H9 (cell line): ENCODE measurements around the gene HMGB1. TPM values are rescaled to one million over a fixed set of nuclear protein-coding genes. Genes with fewer than 3 reads are reported as not detected.
A peak's percentile ranks its signal among the peaks of the same experiment; 100 is the strongest.

ENCODE experiments used
- DNase-seq: peaks from one replicate; pipeline ENCODE4 v3.0.0-alpha.2; 2017
- H2AFZ ChIP-seq: one replicate; pipeline ENCODE4 v1.6.1; 2013; ENCODE audit warnings: mild to moderate bottlenecking, low read length, control low read depth, moderate library complexity
- H2AK5ac ChIP-seq: 2 replicates; pipeline ENCODE4 v1.6.1; 2013; ENCODE audit warnings: low read length, control low read depth, mixed read lengths; ENCODE audit not compliant: insufficient read length
- H2BK120ac ChIP-seq: one replicate; pipeline ENCODE4 v1.6.1; 2013; ENCODE audit warnings: low read depth, mild to moderate bottlenecking, low read length, control low read depth, inconsistent platforms; ENCODE audit not compliant: poor library complexity, severe bottlenecking
- H2BK12ac ChIP-seq: 2 replicates; pipeline ENCODE4 v1.6.1; 2013; ENCODE audit warnings: low read length, control low read depth, mixed read lengths, low read depth; ENCODE audit not compliant: insufficient read length
- H2BK15ac ChIP-seq: 2 replicates; pipeline ENCODE4 v1.6.1; 2013; ENCODE audit warnings: low read depth, low read length, control low read depth
- H2BK20ac ChIP-seq: one replicate; pipeline ENCODE4 v1.6.1; 2013; ENCODE audit warnings: low read depth, mild to moderate bottlenecking, low read length, control low read depth, inconsistent platforms; ENCODE audit not compliant: poor library complexity, severe bottlenecking
- H2BK5ac ChIP-seq: 2 replicates; pipeline ENCODE4 v1.6.1; 2013; ENCODE audit warnings: low read length, control low read depth, mixed read lengths; ENCODE audit not compliant: insufficient read length
- H3K14ac ChIP-seq: 2 replicates; pipeline ENCODE4 v1.6.1; 2013; ENCODE audit warnings: low read length, control low read depth; ENCODE audit not compliant: insufficient read depth
- H3K18ac ChIP-seq: 2 replicates; pipeline ENCODE4 v1.6.1; 2013; ENCODE audit warnings: low read depth, mild to moderate bottlenecking, mixed read lengths, low read length, control low read depth; ENCODE audit not compliant: insufficient read length
- H3K23ac ChIP-seq: 2 replicates; pipeline ENCODE4 v1.6.1; 2013; ENCODE audit warnings: low read length, control low read depth, mixed read lengths, low read depth; ENCODE audit not compliant: insufficient read length
- H3K23me2 ChIP-seq: 2 replicates; pipeline ENCODE4 v1.6.1; 2013; ENCODE audit warnings: low read depth, mild to moderate bottlenecking, mixed read lengths, low read length, control low read depth; ENCODE audit not compliant: insufficient read length, poor library complexity, severe bottlenecking
- H3K27ac ChIP-seq: 2 replicates; pipeline ENCODE4 v1.5.1; 2013; ENCODE audit warnings: low read length, control low read depth, mixed read lengths, low read depth; ENCODE audit not compliant: insufficient read length
- H3K27me3 ChIP-seq: 2 replicates; pipeline ENCODE4 v1.6.1; 2013; ENCODE audit warnings: low read length, control low read depth, inconsistent platforms; ENCODE audit not compliant: insufficient read depth
- H3K4ac ChIP-seq: 2 replicates; pipeline ENCODE4 v1.6.1; 2013; ENCODE audit warnings: low read depth, mild to moderate bottlenecking, control low read depth, inconsistent platforms, low read length, moderate library complexity
- H3K4me1 ChIP-seq: 2 replicates; pipeline ENCODE4 v1.6.1; 2013; ENCODE audit warnings: low read length, control low read depth, inconsistent platforms; ENCODE audit not compliant: insufficient read depth
- H3K4me2 ChIP-seq: 2 replicates; pipeline ENCODE4 v1.6.1; 2013; ENCODE audit warnings: low read length, control low read depth, mixed read lengths; ENCODE audit not compliant: insufficient read length, insufficient read depth
- H3K56ac ChIP-seq: 2 replicates; pipeline ENCODE4 v1.6.1; 2013; ENCODE audit warnings: low read depth, mild to moderate bottlenecking, mixed read lengths, low read length, control low read depth; ENCODE audit not compliant: insufficient read length
- H3K79me1 ChIP-seq: 2 replicates; pipeline ENCODE4 v1.6.1; 2013; ENCODE audit warnings: low read depth, mild to moderate bottlenecking, moderate library complexity, low read length, control low read depth, inconsistent platforms; ENCODE audit not compliant: insufficient read depth, poor library complexity, severe bottlenecking
- H3K79me2 ChIP-seq: 2 replicates; pipeline ENCODE4 v1.6.1; 2013; ENCODE audit warnings: low read length, control low read depth, inconsistent platforms; ENCODE audit not compliant: insufficient read depth
- H3K9ac ChIP-seq: 2 replicates; pipeline ENCODE4 v1.6.1; 2013; ENCODE audit warnings: low read length, control low read depth, mixed read lengths; ENCODE audit not compliant: insufficient read length; ENCODE audit errors: extremely low read depth
- H3K9me3 ChIP-seq: one replicate; pipeline ENCODE4 v1.6.1; 2013; ENCODE audit warnings: low read depth, low read length, inconsistent platforms; ENCODE audit not compliant: control insufficient read depth
- H3T11ph ChIP-seq: one replicate; pipeline ENCODE4 v1.6.1; 2013; ENCODE audit warnings: mild to moderate bottlenecking, low read length, control low read depth, inconsistent platforms
- H4K20me1 ChIP-seq: one replicate; pipeline ENCODE4 v1.6.1; 2013; ENCODE audit not compliant: control insufficient read depth, insufficient read length, insufficient read depth
- H4K5ac ChIP-seq: 2 replicates; pipeline ENCODE4 v1.6.1; 2013; ENCODE audit warnings: low read depth, mild to moderate bottlenecking, mixed read lengths, low read length, control low read depth; ENCODE audit not compliant: insufficient read length
- H4K8ac ChIP-seq: replicated peaks from 2 replicates; pipeline ENCODE4 v1.6.1; 2013; ENCODE audit warnings: low read length, control low read depth, mixed read lengths, low read depth; ENCODE audit not compliant: insufficient read length
- H4K91ac ChIP-seq: 2 replicates; pipeline ENCODE4 v1.6.1; 2013; ENCODE audit warnings: low read depth, mild to moderate bottlenecking, moderate library complexity, mixed read lengths, low read length, control low read depth; ENCODE audit not compliant: insufficient read length
- H3K27ac Mint-ChIP-seq, 3 experiments: 2 replicates in 2 of 3; 3 replicates in 1 of 3; pipeline ENCODE4 v1.8.0; 2020 to 2021; ENCODE audit warnings: mixed read lengths in 3 of 3, mild to moderate bottlenecking in 1 of 3, moderate library complexity in 1 of 3
- H3K27me3 Mint-ChIP-seq: 2 replicates; pipeline ENCODE4 v1.8.0; 2021; ENCODE audit warnings: low read depth, mild to moderate bottlenecking, moderate library complexity, mixed read lengths
- H3K36me3 Mint-ChIP-seq, 3 experiments: 2 replicates in 2 of 3; 3 replicates in 1 of 3; pipeline ENCODE4 v1.8.0; 2020 to 2021; ENCODE audit warnings: low read depth in 3 of 3, mixed read lengths in 3 of 3; ENCODE audit not compliant: insufficient read depth in 1 of 3
- H3K4me1 Mint-ChIP-seq, 2 experiments: 2 replicates each; pipeline ENCODE4 v1.8.0; 2020; ENCODE audit warnings: mixed read lengths in 2 of 2
- H3K4me3 Mint-ChIP-seq, 2 experiments: 2 replicates in 1 of 2; 3 replicates in 1 of 2; pipeline ENCODE4 v1.8.0; 2020 to 2021; ENCODE audit warnings: mild to moderate bottlenecking in 2 of 2, mixed read lengths in 2 of 2, moderate library complexity in 1 of 2
- H3K9me3 Mint-ChIP-seq, 2 experiments: 2 replicates in 1 of 2; 3 replicates in 1 of 2; pipeline ENCODE4 v1.8.0; 2020; ENCODE audit warnings: mild to moderate bottlenecking in 2 of 2, mixed read lengths in 2 of 2, moderate library complexity in 1 of 2
- WGBS: extraction: QIAGEN DNeasy Blood & Tissue Kit; methylation state at CpG from one replicate; pipeline ENCODE4 v1.1.7; 2013; ENCODE audit warnings: missing lambda C conversion rate, low lambda C conversion rate, mixed read lengths; ENCODE audit not compliant: insufficient read length; ENCODE audit errors: extremely low coverage; 5-methylcytosine and 5-hydroxymethylcytosine counted together
- total RNA-seq: library from RNA; stranded (reverse); gene quantifications from 2 replicates; pipeline ENCODE4 v1.2.1, GENCODE V29; 2021
- TF ChIP-seq, protein P1 (sequence below): fragments of 200-600 bp; sonication (generic); conservative IDR thresholded peaks from 3 replicates; pipeline ENCODE4 v1.8.0; 2021; ENCODE audit warnings: antibody characterized with exemption, mild to moderate bottlenecking

The HMGB1 gene
- total RNA-seq, 1 experiment from 2014 or later = 688 TPM

DNA sequence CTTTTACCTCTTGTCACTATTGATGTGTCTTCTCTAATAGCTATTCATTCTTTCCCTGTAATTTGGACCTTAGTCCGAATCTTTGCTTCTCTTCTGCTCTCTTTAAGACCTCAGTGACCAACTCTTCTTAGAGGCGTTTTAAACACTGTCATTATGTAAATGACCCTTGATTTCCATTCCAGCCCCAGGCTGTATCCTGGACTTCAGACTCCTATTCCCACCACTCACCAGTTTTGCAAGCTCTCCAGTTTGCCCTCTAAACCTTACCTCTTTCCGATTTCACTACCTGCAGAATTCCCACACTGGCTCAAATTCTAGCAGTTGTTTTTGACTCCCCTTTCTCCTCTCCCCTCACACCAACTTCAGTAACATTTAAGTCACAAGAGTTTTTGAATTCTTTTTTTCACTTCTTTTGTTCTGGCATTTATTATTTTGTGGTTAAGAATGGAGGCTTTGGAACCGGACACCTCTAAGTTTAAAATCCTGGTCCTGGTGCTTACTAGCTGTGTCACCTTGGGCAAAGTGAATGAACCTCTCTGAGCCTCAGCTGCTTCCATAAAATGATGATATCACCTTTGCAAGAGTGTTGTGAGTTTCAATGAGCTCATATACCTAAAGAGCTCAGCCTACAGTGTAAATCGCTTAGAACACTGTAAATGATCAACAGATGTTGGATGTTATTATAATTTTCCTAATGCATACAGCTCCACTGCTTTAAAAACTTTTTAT, 13.6 kb upstream of the HMGB1 start:
- WGBS = no CpG with 5 or more reads among the region's 5 CpGs
- H3K27ac Mint-ChIP-seq = peak overlapping the region in 1 of 3 experiments; percentile 11; a peak in 1 of 7 replicates
- H3K79me1 ChIP-seq = no peaks in the 10 kb centered on the region

More for the DNA sequence above, 13.6 kb upstream of the HMGB1 start:
- no peaks in the 10 kb centered on the region for H3K27me3 ChIP-seq
- no peaks in the 10 kb centered on the region for H3K9me3 ChIP-seq
- no peaks in the 10 kb centered on the region for H4K20me1 ChIP-seq
- H3T11ph ChIP-seq = no peak overlapping the region
- no peak overlapping the region for H3K27ac ChIP-seq
- no peak overlapping the region for H3K14ac ChIP-seq
- H3K4me3 Mint-ChIP-seq = no peak overlapping the region
- H3K79me2 ChIP-seq = no peaks in the 10 kb centered on the region
- H3K23me2 ChIP-seq = no peaks in the 10 kb centered on the region
- H3K56ac ChIP-seq = no peak overlapping the region
- H3K23ac ChIP-seq = no peak overlapping the region
- no peak overlapping the region for H2BK15ac ChIP-seq
- no peak overlapping the region for H2AFZ ChIP-seq
- H2BK12ac ChIP-seq = no peak overlapping the region
- peaks cover 17 to 21% of the 10 kb centered on the region in 2 experiments for H3K4me1 Mint-ChIP-seq
- H2BK20ac ChIP-seq = no peak overlapping the region
- no peak overlapping the region for H3K4me2 ChIP-seq
- H2BK120ac ChIP-seq = no peak overlapping the region
- no peak overlapping the region for H2AK5ac ChIP-seq
- H4K5ac ChIP-seq = no peak overlapping the region
- H3K4ac ChIP-seq = no peak overlapping the region
- DNase-seq = no peak
- H3K4me1 ChIP-seq = no peaks in the 10 kb centered on the region; the same call in 1 of the 2 replicates
- no peak overlapping the region for H2BK5ac ChIP-seq
- no peak overlapping the region for H4K91ac ChIP-seq
- H3K27me3 Mint-ChIP-seq = no peaks in the 10 kb centered on the region
- TF ChIP-seq, protein P1, sequence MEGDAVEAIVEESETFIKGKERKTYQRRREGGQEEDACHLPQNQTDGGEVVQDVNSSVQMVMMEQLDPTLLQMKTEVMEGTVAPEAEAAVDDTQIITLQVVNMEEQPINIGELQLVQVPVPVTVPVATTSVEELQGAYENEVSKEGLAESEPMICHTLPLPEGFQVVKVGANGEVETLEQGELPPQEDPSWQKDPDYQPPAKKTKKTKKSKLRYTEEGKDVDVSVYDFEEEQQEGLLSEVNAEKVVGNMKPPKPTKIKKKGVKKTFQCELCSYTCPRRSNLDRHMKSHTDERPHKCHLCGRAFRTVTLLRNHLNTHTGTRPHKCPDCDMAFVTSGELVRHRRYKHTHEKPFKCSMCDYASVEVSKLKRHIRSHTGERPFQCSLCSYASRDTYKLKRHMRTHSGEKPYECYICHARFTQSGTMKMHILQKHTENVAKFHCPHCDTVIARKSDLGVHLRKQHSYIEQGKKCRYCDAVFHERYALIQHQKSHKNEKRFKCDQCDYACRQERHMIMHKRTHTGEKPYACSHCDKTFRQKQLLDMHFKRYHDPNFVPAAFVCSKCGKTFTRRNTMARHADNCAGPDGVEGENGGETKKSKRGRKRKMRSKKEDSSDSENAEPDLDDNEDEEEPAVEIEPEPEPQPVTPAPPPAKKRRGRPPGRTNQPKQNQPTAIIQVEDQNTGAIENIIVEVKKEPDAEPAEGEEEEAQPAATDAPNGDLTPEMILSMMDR = no peak
- no peaks in the 10 kb centered on the region for H3K9me3 Mint-ChIP-seq
- H3K9ac ChIP-seq = no peak overlapping the region
- no peak overlapping the region for H4K8ac ChIP-seq
- no peaks in the 10 kb centered on the region for H3K36me3 Mint-ChIP-seq
- H3K18ac ChIP-seq = no peak overlapping the region
